ENCODE results near the gene PXYLP1. TPM values are rescaled to one million over a fixed set of nuclear protein-coding genes. Genes with fewer than 3 reads are reported as not detected.

PXYLP1 gene
- polyA plus RNA-seq, 3 donors = 4.1 to 10.9 (median 5.8) TPM

- H3K36me3 ChIP-seq (replicated peaks in 1 of 2; ENCODE audit: control insufficient read depth in 1 of 2, insufficient read depth in 2 of 2, low read length in 2 of 2) = no peaks in the 10 kb centered on the region
- H3K27me3 ChIP-seq (ENCODE audit: control insufficient read depth in 2 of 2, insufficient read depth in 2 of 2, low read length in 2 of 2) = no peaks in the 10 kb centered on the region
- H2AFZ ChIP-seq (ENCODE audit: insufficient read depth, low read depth, low read length, poor library complexity, severe bottlenecking) = no peak overlapping the region
- peaks cover 1 to 4% (median 2%) of the 10 kb centered on the region in 3 donors for H3K27me3 Mint-ChIP-seq (ENCODE audit: low read depth in 3 of 3)
- peaks cover 0 to 5% (median 3%) of the 10 kb centered on the region in 7 donors for H3K9me3 Mint-ChIP-seq
- H3K4me1 Mint-ChIP-seq = peaks cover 13% of the 10 kb centered on the region
- no peaks in the 10 kb centered on the region for H4K20me1 ChIP-seq (ENCODE audit: insufficient read depth, low read length)
- H3K4me2 ChIP-seq (replicated peaks; ENCODE audit: extremely low read depth, low read length, poor library complexity, severe bottlenecking) = no peak overlapping the region
- WGBS (ENCODE audit: insufficient coverage) = 94% methylated on average over 8 of the region's 11 CpGs
- peaks cover 12 to 14% of the 10 kb centered on the region in 2 donors for H3K4me1 ChIP-seq (ENCODE audit: control insufficient read depth in 1 of 2, insufficient read depth in 2 of 2, low read length in 2 of 2)
- DNase-seq = no peak
- no peaks in the 10 kb centered on the region for H3K79me2 ChIP-seq (ENCODE audit: insufficient read depth, low read length)
- intact Hi-C loops (cut with micrococcal nuclease) = no loop called here
- H3K9me3 ChIP-seq (replicated peaks in 1 of 2; ENCODE audit: control insufficient read depth in 1 of 2, insufficient read depth in 1 of 2, low read length in 2 of 2) = no peaks in the 10 kb centered on the region
- H3K4me3 Mint-ChIP-seq = no peak overlapping the region
- no peak overlapping the region for H3K4me3 ChIP-seq (replicated peaks in 1 of 3; ENCODE audit: low read depth in 2 of 3, low read length in 3 of 3)
- no peaks in the 10 kb centered on the region for H3K36me3 Mint-ChIP-seq
- TF ChIP-seq, protein P1, sequence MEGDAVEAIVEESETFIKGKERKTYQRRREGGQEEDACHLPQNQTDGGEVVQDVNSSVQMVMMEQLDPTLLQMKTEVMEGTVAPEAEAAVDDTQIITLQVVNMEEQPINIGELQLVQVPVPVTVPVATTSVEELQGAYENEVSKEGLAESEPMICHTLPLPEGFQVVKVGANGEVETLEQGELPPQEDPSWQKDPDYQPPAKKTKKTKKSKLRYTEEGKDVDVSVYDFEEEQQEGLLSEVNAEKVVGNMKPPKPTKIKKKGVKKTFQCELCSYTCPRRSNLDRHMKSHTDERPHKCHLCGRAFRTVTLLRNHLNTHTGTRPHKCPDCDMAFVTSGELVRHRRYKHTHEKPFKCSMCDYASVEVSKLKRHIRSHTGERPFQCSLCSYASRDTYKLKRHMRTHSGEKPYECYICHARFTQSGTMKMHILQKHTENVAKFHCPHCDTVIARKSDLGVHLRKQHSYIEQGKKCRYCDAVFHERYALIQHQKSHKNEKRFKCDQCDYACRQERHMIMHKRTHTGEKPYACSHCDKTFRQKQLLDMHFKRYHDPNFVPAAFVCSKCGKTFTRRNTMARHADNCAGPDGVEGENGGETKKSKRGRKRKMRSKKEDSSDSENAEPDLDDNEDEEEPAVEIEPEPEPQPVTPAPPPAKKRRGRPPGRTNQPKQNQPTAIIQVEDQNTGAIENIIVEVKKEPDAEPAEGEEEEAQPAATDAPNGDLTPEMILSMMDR (IDR thresholded peaks at IDR 0.05) = no peak
- H3K27ac ChIP-seq (ENCODE audit: low read depth in 1 of 2, low read length in 2 of 2) = no peak overlapping the region
- no peak overlapping the region for H3K27ac Mint-ChIP-seq
- no peak overlapping the region for H3K9ac ChIP-seq (ENCODE audit: insufficient read depth, low read length, poor library complexity, severe bottlenecking)
These were observed 103.1 kb downstream of the PXYLP1 start for GRCh38 chr3:141334627-141335250.

DNA sequence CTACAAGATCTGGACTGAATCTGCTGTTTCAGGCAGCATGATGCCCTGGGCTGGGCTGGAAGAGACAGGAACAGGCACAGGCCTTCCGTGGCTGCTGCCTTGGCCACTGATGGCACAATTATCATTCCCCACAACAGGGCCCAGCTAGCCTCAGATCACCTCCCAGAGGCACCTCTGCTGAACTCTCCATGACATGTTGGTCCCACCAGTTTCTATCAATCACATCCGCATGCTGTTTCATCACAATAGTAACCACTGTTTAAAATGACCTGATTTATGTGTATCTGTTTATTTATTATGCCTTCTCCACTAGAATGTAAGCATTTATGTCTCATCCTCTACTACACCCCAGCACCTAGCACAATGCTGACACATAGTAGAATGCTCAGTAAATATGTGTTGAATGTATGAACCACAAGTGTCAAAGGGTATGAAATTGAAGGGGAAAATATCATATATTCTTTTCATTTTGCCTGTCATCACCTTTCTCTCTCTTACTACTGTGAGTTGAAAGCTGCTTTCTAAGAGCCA is 104.0 kb downstream of the PXYLP1 start:
- no peak for DNase-seq
- no peaks in the 10 kb centered on the region for H3K9me3 ChIP-seq (replicated peaks in 1 of 2; ENCODE audit: control insufficient read depth in 1 of 2, insufficient read depth in 1 of 2, low read length in 2 of 2)
- H3K4me2 ChIP-seq (replicated peaks; ENCODE audit: extremely low read depth, low read length, poor library complexity, severe bottlenecking) = no peak overlapping the region
- no peak overlapping the region for H3K27ac ChIP-seq (ENCODE audit: low read depth in 1 of 2, low read length in 2 of 2)
- no peaks in the 10 kb centered on the region for H3K36me3 Mint-ChIP-seq
- no peaks in the 10 kb centered on the region for H3K79me2 ChIP-seq (ENCODE audit: insufficient read depth, low read length)
- H3K27me3 Mint-ChIP-seq (ENCODE audit: low read depth in 3 of 3) = peaks cover 1 to 4% (median 2%) of the 10 kb centered on the region in 3 donors
- no peak overlapping the region for H3K4me3 ChIP-seq (replicated peaks in 1 of 3; ENCODE audit: low read depth in 2 of 3, low read length in 3 of 3)
- no peaks in the 10 kb centered on the region for H3K36me3 ChIP-seq (replicated peaks in 1 of 2; ENCODE audit: control insufficient read depth in 1 of 2, insufficient read depth in 2 of 2, low read length in 2 of 2)
- 100% methylated on average over 1 of the region's 2 CpGs for WGBS (ENCODE audit: insufficient coverage)
- peaks cover 0 to 7% (median 3%) of the 10 kb centered on the region in 7 donors for H3K9me3 Mint-ChIP-seq
- H3K9ac ChIP-seq (ENCODE audit: insufficient read depth, low read length, poor library complexity, severe bottlenecking) = no peak overlapping the region
- intact Hi-C loops (cut with micrococcal nuclease) = no loop called here
- TF ChIP-seq, protein P1 (IDR thresholded peaks at IDR 0.05) = no peak
- peaks cover 12 to 14% of the 10 kb centered on the region in 2 donors for H3K4me1 ChIP-seq (ENCODE audit: control insufficient read depth in 1 of 2, insufficient read depth in 2 of 2, low read length in 2 of 2)
- no peaks in the 10 kb centered on the region for H4K20me1 ChIP-seq (ENCODE audit: insufficient read depth, low read length)
- no peak overlapping the region for H3K4me3 Mint-ChIP-seq
- H3K27me3 ChIP-seq (ENCODE audit: control insufficient read depth in 2 of 2, insufficient read depth in 2 of 2, low read length in 2 of 2) = no peaks in the 10 kb centered on the region
- H3K27ac Mint-ChIP-seq = no peak overlapping the region
- peaks cover 13% of the 10 kb centered on the region for H3K4me1 Mint-ChIP-seq
- H2AFZ ChIP-seq (ENCODE audit: insufficient read depth, low read depth, low read length, poor library complexity, severe bottlenecking) = no peak overlapping the region
